GM21619 (cell line): Measurements from ENCODE around the gene TNFRSF18.
"Not testable (repeated sequence)": the region's sequence is repeated elsewhere in the genome, so short reads cannot be mapped to it uniquely, and the experiment has no call there.

ENCODE experiments used
- ATAC-seq: cut with Tn5 transposase; IDR thresholded peaks from one replicate; pipeline ENCODE4 v1.9.1; 2021; ENCODE audit not compliant: unreplicated experiment

TNFRSF18 gene

GRCh38 chr1:1199141-1199960 is 7.0 kb downstream of the TNFRSF18 start:
- no peak for ATAC-seq

- ATAC-seq = no peak
Observed at GRCh38 chr1:1198423-1199140, 7.8 kb downstream of the TNFRSF18 start.

- ATAC-seq = no peak
Observed at GRCh38 chr1:1197551-1198422, 8.6 kb downstream of the TNFRSF18 start.

GRCh38 chr1:1197188-1197500 is 9.2 kb downstream of the TNFRSF18 start:
- ATAC-seq = no peak

- no peak for ATAC-seq
Observed at GRCh38 chr1:1196431-1197187, 9.8 kb downstream of the TNFRSF18 start.

- not testable (repeated sequence) for ATAC-seq
Observed at GRCh38 chr1:1195726-1196125, 10.7 kb downstream of the TNFRSF18 start.

GRCh38 chr1:1194723-1195122 is 11.7 kb downstream of the TNFRSF18 start:
- ATAC-seq = no peak

GRCh38 chr1:1191734-1192133 is 14.7 kb downstream of the TNFRSF18 start:
- no peak for ATAC-seq

- no peak for ATAC-seq
Observed at GRCh38 chr1:1189111-1189510, 17.3 kb downstream of the TNFRSF18 start.

- ATAC-seq = no peak
Observed at GRCh38 chr1:1187938-1188337, 18.5 kb downstream of the TNFRSF18 start.

GRCh38 chr1:1185101-1185765 is 21.2 kb downstream of the TNFRSF18 start:
- no peak for ATAC-seq

- no peak for ATAC-seq
Observed at GRCh38 chr1:1183833-1184775, 22.3 kb downstream of the TNFRSF18 start.

GRCh38 chr1:1183221-1183747 is 23.1 kb downstream of the TNFRSF18 start:
- ATAC-seq = no peak

GRCh38 chr1:1182491-1183220 is 23.7 kb downstream of the TNFRSF18 start:
- ATAC-seq = no peak

GRCh38 chr1:1181938-1182410 is 24.4 kb downstream of the TNFRSF18 start:
- ATAC-seq = no peak

- no peak for ATAC-seq
Observed at GRCh38 chr1:1181129-1181937, 25.1 kb downstream of the TNFRSF18 start.
